C4-2B (cell line): Measurements from ENCODE around the gene DNM3.
"Not testable (repeated sequence)": the region's sequence is repeated elsewhere in the genome, so short reads cannot be mapped to it uniquely, and the experiment has no call there.

ENCODE experiments used
- H3K27ac ChIP-seq: fragments of 450-650 bp; 2 replicates; pipeline ENCODE4 v1.5.1; 2017
- ZFX ChIP-seq: fragments of 450-650 bp; IDR thresholded peaks from 2 replicates; pipeline ENCODE4 v1.6.1; 2017
- TF ChIP-seq, protein P1 (sequence below): fragments of 450-650 bp; conservative IDR thresholded peaks from 2 replicates; pipeline ENCODE4 v1.5.1; 2017; ENCODE audit warnings: mild to moderate bottlenecking

DNM3 gene

DNA sequence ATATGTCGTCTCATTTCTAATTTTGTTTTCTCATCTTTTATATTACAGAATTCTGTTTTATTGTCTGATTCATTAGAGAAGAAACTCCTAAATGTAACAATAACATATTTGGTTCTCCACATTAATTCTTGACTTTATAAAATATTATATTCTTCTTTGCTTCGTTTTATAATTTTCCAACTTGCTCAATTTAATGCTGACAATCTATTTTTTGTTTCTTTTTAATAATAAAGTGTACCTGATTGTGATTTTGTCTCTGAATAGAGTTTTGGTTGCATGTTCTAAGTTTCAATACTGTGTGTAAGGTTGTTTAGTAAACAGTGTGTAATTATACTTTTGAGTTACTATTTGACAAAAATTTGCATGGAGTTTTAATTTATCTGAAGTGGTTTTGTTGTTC, 448.1 kb downstream of the DNM3 start:
- no peak for TF ChIP-seq ZFX
- TF ChIP-seq, protein P1, sequence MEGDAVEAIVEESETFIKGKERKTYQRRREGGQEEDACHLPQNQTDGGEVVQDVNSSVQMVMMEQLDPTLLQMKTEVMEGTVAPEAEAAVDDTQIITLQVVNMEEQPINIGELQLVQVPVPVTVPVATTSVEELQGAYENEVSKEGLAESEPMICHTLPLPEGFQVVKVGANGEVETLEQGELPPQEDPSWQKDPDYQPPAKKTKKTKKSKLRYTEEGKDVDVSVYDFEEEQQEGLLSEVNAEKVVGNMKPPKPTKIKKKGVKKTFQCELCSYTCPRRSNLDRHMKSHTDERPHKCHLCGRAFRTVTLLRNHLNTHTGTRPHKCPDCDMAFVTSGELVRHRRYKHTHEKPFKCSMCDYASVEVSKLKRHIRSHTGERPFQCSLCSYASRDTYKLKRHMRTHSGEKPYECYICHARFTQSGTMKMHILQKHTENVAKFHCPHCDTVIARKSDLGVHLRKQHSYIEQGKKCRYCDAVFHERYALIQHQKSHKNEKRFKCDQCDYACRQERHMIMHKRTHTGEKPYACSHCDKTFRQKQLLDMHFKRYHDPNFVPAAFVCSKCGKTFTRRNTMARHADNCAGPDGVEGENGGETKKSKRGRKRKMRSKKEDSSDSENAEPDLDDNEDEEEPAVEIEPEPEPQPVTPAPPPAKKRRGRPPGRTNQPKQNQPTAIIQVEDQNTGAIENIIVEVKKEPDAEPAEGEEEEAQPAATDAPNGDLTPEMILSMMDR, result no peak
- no peak overlapping the region for H3K27ac ChIP-seq

GRCh38 chr1:172292840-172293239, 451.5 kb downstream of the DNM3 start:
- TF ChIP-seq ZFX, result no peak
- TF ChIP-seq, protein P1, result peak; percentile 12; the same call in 1 of the 2 replicates
- no peak overlapping the region for H3K27ac ChIP-seq

GRCh38 chr1:172293429-172293828, 452.1 kb downstream of the DNM3 start:
- TF ChIP-seq ZFX, result no peak
- TF ChIP-seq, protein P1, result no peak
- no peak overlapping the region for H3K27ac ChIP-seq

- H3K27ac ChIP-seq, result no peak overlapping the region
- no peak for TF ChIP-seq ZFX
- TF ChIP-seq, protein P1, result no peak
These were observed 456.8 kb downstream of the DNM3 start for GRCh38 chr1:172298141-172298540.

GRCh38 chr1:172298911-172299310, 457.6 kb downstream of the DNM3 start:
- TF ChIP-seq, protein P1, result no peak
- TF ChIP-seq ZFX, result no peak
- no peak overlapping the region for H3K27ac ChIP-seq

GRCh38 chr1:172299515-172299914, 458.2 kb downstream of the DNM3 start:
- H3K27ac ChIP-seq, result no peak overlapping the region
- no peak for TF ChIP-seq ZFX
- TF ChIP-seq, protein P1, result no peak

- not testable (repeated sequence) for H3K27ac ChIP-seq
These were observed 466.2 kb downstream of the DNM3 start for GRCh38 chr1:172307508-172307907.

GRCh38 chr1:172308142-172308541, 466.8 kb downstream of the DNM3 start:
- H3K27ac ChIP-seq, result no peak overlapping the region
- TF ChIP-seq, protein P1, result no peak
- TF ChIP-seq ZFX, result no peak
